K562 (cell line): ENCODE results near the gene HIPK2. TPM values are rescaled to one million over a fixed set of nuclear protein-coding genes. Genes with fewer than 3 reads are reported as not detected.

Source experiments
- ATAC-seq: fragments of 200-7000 bp; cut with Tn5 transposase; 3 replicates; pipeline ENCODE4 v1.9.1; 2020; ENCODE audit warnings: moderate library complexity
- BruUV-seq: library from RNA; stranded (reverse); fragments of 400-500 nt; replicated peaks from 2 replicates; lab custom pipeline; 2021; lab: Mats Ljungman, UMichigan
- CTCF ChIA-PET: fragments of 300-600 bp; formaldehyde crosslinking; extraction: SDS; loops from one replicate; lab custom pipeline; 2021; ENCODE audit warnings: low intra/inter-chr PET ratio; lab: Yijun Ruan, JAX
- POLR2A ChIA-PET: fragments of 300-600, 350-650 bp; sonication (Branson Sonifier 250); formaldehyde crosslinking; extraction: SDS; loops from one replicate; lab custom pipeline; 2021; ENCODE audit warnings: antibody characterized with exemption, inconsistent platforms; lab: Yijun Ruan, JAX
- DNase-seq, 4 experiments: peaks; one replicate each; pipeline versions ENCODE4 v3.0.0 to v3.0.0-alpha.2; 2011 to 2018; ENCODE audit warnings: low spot score in 3 of 4, mixed read lengths in 3 of 4; ENCODE audit errors: extremely low read depth in 1 of 4
- FAIRE-seq: peaks from 2 replicates; lab custom pipeline; 2011; peaks lifted over from hg19 to GRCh38; lab: Jason Lieb, UNC
- H2AFZ ChIP-seq: 2 replicates; pipeline ENCODE4 v1.6.0; 2011; ENCODE audit warnings: low read depth, low read length, control low read depth, inconsistent platforms
- H3K27ac ChIP-seq: fragments of 200-600 bp; 3 replicates; pipeline ENCODE4 v1.8.0; 2011; ENCODE audit warnings: low read depth, mild to moderate bottlenecking, control low read depth, inconsistent platforms, low read length, moderate library complexity, mixed read lengths; ENCODE audit errors: extremely low read depth
- H3K27me3 ChIP-seq, 2 experiments: fragments of 300-600 bp in 1 of 2; 2 replicates in 1 of 2; 3 replicates in 1 of 2; pipeline versions ENCODE4 v1.6.0 to v1.8.0; 2011; ENCODE audit warnings: inconsistent platforms in 2 of 2, low read length in 2 of 2, mild to moderate bottlenecking in 1 of 2, mixed read lengths in 1 of 2, moderate library complexity in 1 of 2; ENCODE audit not compliant: control insufficient read depth in 2 of 2, insufficient read depth in 2 of 2
- H3K36me3 ChIP-seq: fragments of 300-600 bp; 3 replicates; pipeline ENCODE4 v1.8.0; 2011; ENCODE audit warnings: mild to moderate bottlenecking, low read length, inconsistent platforms; ENCODE audit not compliant: control insufficient read depth, insufficient read depth
- H3K4me1 ChIP-seq, 2 experiments: fragments of 200-600 bp in 1 of 2; replicated peaks in 1 of 2; 2 replicates in 1 of 2; 3 replicates in 1 of 2; pipeline versions ENCODE4 v1.5.1 to v1.8.0; 2011; ENCODE audit warnings: inconsistent platforms in 2 of 2, low read length in 2 of 2, mild to moderate bottlenecking in 1 of 2, mixed read lengths in 1 of 2, moderate library complexity in 1 of 2; ENCODE audit not compliant: control insufficient read depth in 2 of 2, insufficient read depth in 2 of 2
- H3K4me2 ChIP-seq: 2 replicates; pipeline ENCODE4 v1.6.1; 2011; ENCODE audit warnings: low read length, control low read depth, inconsistent platforms, mixed read lengths; ENCODE audit not compliant: insufficient read depth
- H3K4me3 ChIP-seq: fragments of 200-600 bp; sonication (generic), shearing (Covaris generic); 2 replicates; pipeline ENCODE4 v1.5.1; 2016; ENCODE audit warnings: control low read depth, inconsistent platforms
- H3K79me2 ChIP-seq: fragments of 200-600 bp; 3 replicates; pipeline ENCODE4 v1.8.0; 2011; ENCODE audit warnings: low read length, inconsistent platforms; ENCODE audit not compliant: control insufficient read depth, insufficient read depth
- H3K9ac ChIP-seq, 2 experiments: 2 replicates each; pipeline versions ENCODE4 v1.6.0 to v1.6.1; 2011; ENCODE audit warnings: low read depth in 2 of 2, low read length in 2 of 2, control low read depth in 1 of 2, inconsistent platforms in 1 of 2, mild to moderate bottlenecking in 1 of 2, mixed read lengths in 1 of 2; ENCODE audit not compliant: insufficient read depth in 1 of 2
- H3K9me1 ChIP-seq: one replicate; pipeline ENCODE4 v1.6.0; 2011; ENCODE audit warnings: inconsistent platforms, mild to moderate bottlenecking, low read length, moderate library complexity; ENCODE audit not compliant: control insufficient read depth, insufficient read depth
- H3K9me3 ChIP-seq: replicated peaks from 2 replicates; pipeline ENCODE4 v1.5.1; 2011; ENCODE audit warnings: low read depth, low read length, inconsistent platforms; ENCODE audit not compliant: control insufficient read depth, insufficient read depth
- H4K20me1 ChIP-seq: replicated peaks from 2 replicates; pipeline ENCODE4 v1.6.1; 2011; ENCODE audit warnings: low read length, inconsistent platforms, mixed read lengths; ENCODE audit not compliant: control insufficient read depth, insufficient read depth
- CBFA2T2 ChIP-seq: fragments of 450-650 bp; conservative IDR thresholded peaks from 2 replicates; pipeline ENCODE4 v1.6.1; 2017; ENCODE audit warnings: mild to moderate bottlenecking
- FOXP1 ChIP-seq: sonication (generic); formaldehyde crosslinking; IDR thresholded peaks from 2 replicates; pipeline ENCODE4 v1.8.0; 2022; ENCODE audit warnings: mild to moderate bottlenecking, missing genetic modification reagents
- LCOR ChIP-seq: sonication (generic); formaldehyde crosslinking; IDR thresholded peaks from 2 replicates; pipeline ENCODE4 v1.8.0; 2022; ENCODE audit warnings: mild to moderate bottlenecking, missing genetic modification reagents
- NFIC ChIP-seq: fragments of 450-650 bp; IDR thresholded peaks from 2 replicates; pipeline ENCODE4 v1.6.1; 2017; ENCODE audit warnings: mild to moderate bottlenecking, inconsistent platforms
- RB1 ChIP-seq: fragments of 450-650 bp; IDR thresholded peaks from 2 replicates; pipeline ENCODE4 v1.6.1; 2017; ENCODE audit warnings: low read depth, mild to moderate bottlenecking
- RBM34 ChIP-seq: fragments of 200-400 bp; formaldehyde crosslinking; IDR thresholded peaks from 2 replicates; pipeline ENCODE4 v1.6.1; 2018; ENCODE audit warnings: low read length, borderline replicate concordance; ENCODE audit not compliant: insufficient read depth
- WGBS: fragments of 100-300 bp; shearing (Covaris generic); methylation state at CpG from one replicate; pipeline ENCODE4 v1.1.6; 2016; ENCODE audit warnings: low coverage, mixed read lengths; ENCODE audit not compliant: insufficient coverage; ENCODE audit errors: missing lambda C conversion rate; 5-methylcytosine and 5-hydroxymethylcytosine counted together
- in situ Hi-C: fragments of 300-500 bp; cut with MboI; formaldehyde crosslinking; loops from 4 replicates; pipeline ENCODE4 v1.15.0; 2018; ENCODE audit warnings: inconsistent platforms, mixed read lengths
- intact Hi-C: fragments of 100-400 bp; cut with micrococcal nuclease; formaldehyde crosslinking; loops from 2 replicates; pipeline ENCODE4 v1.14.2; 2022
- polyA plus RNA-seq, 8 experiments: library from polyadenylated mRNA; depleted of rRNA in 4 of 8; stranded (reverse) in 5 of 8; unstranded in 3 of 8; fragments of >200 nt; fragmentation: Nextera tagmentation in 2 of 8; fragmentation: Illumina TruSeq in 1 of 8; extraction: Ambion mirVana in 2 of 8; extraction: Trizol in 1 of 8; gene quantifications; 2 replicates each; pipeline versions ENCODE4 v1.2.1 to v1.2.3, GENCODE V29; 2011 to 2014; ENCODE audit warnings: inconsistent platforms in 1 of 8, missing spikeins in 1 of 8
- total RNA-seq, 7 experiments: library from RNA; depleted of rRNA in 6 of 7; stranded (reverse); fragments of >200 nt in 6 of 7; fragmentation: Illumina TruSeq in 2 of 7; extraction: Trizol in 2 of 7; gene quantifications; 2 replicates each; pipeline versions ENCODE4 v1.2.1 to v1.2.3, GENCODE V29; 2011 to 2021; ENCODE audit warnings: low replicate concordance in 1 of 7
- TF ChIP-seq, protein P1 (sequence below): IDR thresholded peaks from 2 replicates; pipeline ENCODE4 v1.6.1; 2011; ENCODE audit not compliant: insufficient read length; ENCODE audit errors: extremely low read depth
- TF ChIP-seq, protein P2 (sequence below): fragments of 450-650 bp; IDR thresholded peaks from 2 replicates; pipeline ENCODE4 v1.6.1; 2016; ENCODE audit warnings: low read depth
- TF ChIP-seq, protein P3 (sequence below), 2 experiments: IDR thresholded peaks; 2 replicates each; pipeline ENCODE4 v1.6.1; 2011; ENCODE audit warnings: borderline replicate concordance in 1 of 2, control low read depth in 1 of 2, low read depth in 1 of 2, low read length in 1 of 2, mild to moderate bottlenecking in 1 of 2, mixed read lengths in 1 of 2, moderate library complexity in 1 of 2; ENCODE audit not compliant: insufficient read depth in 1 of 2, insufficient read length in 1 of 2, poor library complexity in 1 of 2, severe bottlenecking in 1 of 2; ENCODE audit errors: extremely low read depth in 1 of 2

Gene HIPK2
- total and polyA plus RNA-seq, 9 of the 15 experiments (the other 6 are each of a cell fraction or from before 2014, with no cell fraction given), result 0.69 to 19.8 (median 5.1) TPM

DNA sequence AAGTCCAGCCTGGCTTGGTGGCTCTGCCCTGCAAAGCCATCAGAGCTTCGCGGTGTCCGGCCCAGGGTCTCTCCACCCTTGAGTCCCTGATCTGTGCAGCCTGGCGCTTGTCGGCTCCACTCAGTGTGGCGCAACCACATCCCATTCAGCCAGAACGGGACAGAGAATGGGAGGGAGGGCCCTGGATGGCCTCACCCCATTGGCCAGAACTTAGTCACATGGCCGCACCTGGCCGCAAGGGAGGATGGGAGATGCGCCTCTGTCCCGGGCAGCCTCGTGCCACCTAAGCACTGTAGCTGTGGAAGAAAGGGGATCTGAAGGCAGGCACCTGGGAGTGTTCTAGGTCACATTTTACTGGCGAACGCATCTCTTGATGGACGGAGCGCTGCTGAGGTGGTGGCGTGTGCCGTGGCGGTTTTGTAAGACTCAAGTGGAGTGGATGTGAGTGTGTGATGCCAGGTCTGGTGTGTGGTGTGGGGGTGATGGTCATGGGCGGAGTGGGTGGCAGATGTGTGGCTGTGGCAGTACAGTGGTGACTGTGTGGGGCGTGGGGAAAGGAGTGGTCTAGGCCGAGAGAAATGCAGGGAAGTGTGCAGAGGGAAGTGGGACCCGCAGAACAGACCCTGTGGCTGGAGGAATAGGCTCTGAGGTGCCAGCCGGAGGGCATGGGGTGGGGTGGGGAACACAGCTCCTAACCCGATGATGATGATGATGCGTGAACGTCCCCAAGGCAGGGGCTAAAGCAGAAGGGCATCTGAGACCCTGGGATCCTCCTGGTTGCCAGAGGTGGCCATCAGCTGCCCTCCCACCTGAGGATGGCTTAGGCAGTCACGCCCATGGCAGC lies 235.3 kb downstream of the HIPK2 start:
- Histone ChIP-seq H3K36me3 (no peaks in the 10 kb centered on the region), H2AFZ (peak overlapping the region; percentile 89), H3K27ac (no peak overlapping the region; the same call in 2 of the 3 replicates), H4K20me1 (0 out of 2 replicates have a peak, but pooled peaks cover 7% of the 10 kb centered on the region), H3K4me3 (peak overlapping the region; percentile 14), H3K4me1 (peaks cover 21 to 26% of the 10 kb centered on the region in 2 experiments; a peak in 4 of 5 replicates), H3K79me2 (peaks cover 6% of the 10 kb centered on the region; the same call in 1 of the 3 replicates), H3K9me3 (no peaks in the 10 kb centered on the region), H3K4me2 (peak overlapping the region; percentile 72), H3K9me1 (no peaks in the 10 kb centered on the region), H3K9ac (0 out of 4 replicates have a peak overlapping the region, but pooled peaks of 1 of the 2 experiments have one; percentile 6), H3K27me3 (peaks cover 25 to 70% of the 10 kb centered on the region in 2 experiments)
- CTCF ChIA-PET, result no interaction called here
- POLR2A ChIA-PET, result interaction anchor here (0.5 to 1.2 kb wide), 3 partner anchors 17 to 127 kb away, joined by 3 read pairs; no protein-coding TSS in a partner anchor
- FAIRE-seq, result peak; percentile 75
- peak; percentile 74 for ATAC-seq
- in situ Hi-C loops, result no loop called here
- BruUV-seq, result TSS peak; percentile 76
- intact Hi-C loops, result no loop called here
- 35% methylated on average over 28 of the region's 28 CpGs for WGBS
- DNase-seq, result peak; percentile 59 to 92 (median 85)
- TF ChIP-seq RBM34 (no peak), NFIC (0 out of 2 replicates have a peak, but pooled peaks have one; percentile 15), CBFA2T2 (peak; percentile 30; the same call in 1 of the 2 replicates), FOXP1 (CRISPR knock-in tag) (0 out of 2 replicates have a peak, but pooled peaks have one; percentile 78), RB1 (no peak), LCOR (CRISPR knock-in tag) (0 out of 2 replicates have a peak, but pooled peaks have one; percentile 61)
- TF ChIP-seq, protein P1, sequence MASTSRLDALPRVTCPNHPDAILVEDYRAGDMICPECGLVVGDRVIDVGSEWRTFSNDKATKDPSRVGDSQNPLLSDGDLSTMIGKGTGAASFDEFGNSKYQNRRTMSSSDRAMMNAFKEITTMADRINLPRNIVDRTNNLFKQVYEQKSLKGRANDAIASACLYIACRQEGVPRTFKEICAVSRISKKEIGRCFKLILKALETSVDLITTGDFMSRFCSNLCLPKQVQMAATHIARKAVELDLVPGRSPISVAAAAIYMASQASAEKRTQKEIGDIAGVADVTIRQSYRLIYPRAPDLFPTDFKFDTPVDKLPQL, result no peak
- TF ChIP-seq, protein P2, sequence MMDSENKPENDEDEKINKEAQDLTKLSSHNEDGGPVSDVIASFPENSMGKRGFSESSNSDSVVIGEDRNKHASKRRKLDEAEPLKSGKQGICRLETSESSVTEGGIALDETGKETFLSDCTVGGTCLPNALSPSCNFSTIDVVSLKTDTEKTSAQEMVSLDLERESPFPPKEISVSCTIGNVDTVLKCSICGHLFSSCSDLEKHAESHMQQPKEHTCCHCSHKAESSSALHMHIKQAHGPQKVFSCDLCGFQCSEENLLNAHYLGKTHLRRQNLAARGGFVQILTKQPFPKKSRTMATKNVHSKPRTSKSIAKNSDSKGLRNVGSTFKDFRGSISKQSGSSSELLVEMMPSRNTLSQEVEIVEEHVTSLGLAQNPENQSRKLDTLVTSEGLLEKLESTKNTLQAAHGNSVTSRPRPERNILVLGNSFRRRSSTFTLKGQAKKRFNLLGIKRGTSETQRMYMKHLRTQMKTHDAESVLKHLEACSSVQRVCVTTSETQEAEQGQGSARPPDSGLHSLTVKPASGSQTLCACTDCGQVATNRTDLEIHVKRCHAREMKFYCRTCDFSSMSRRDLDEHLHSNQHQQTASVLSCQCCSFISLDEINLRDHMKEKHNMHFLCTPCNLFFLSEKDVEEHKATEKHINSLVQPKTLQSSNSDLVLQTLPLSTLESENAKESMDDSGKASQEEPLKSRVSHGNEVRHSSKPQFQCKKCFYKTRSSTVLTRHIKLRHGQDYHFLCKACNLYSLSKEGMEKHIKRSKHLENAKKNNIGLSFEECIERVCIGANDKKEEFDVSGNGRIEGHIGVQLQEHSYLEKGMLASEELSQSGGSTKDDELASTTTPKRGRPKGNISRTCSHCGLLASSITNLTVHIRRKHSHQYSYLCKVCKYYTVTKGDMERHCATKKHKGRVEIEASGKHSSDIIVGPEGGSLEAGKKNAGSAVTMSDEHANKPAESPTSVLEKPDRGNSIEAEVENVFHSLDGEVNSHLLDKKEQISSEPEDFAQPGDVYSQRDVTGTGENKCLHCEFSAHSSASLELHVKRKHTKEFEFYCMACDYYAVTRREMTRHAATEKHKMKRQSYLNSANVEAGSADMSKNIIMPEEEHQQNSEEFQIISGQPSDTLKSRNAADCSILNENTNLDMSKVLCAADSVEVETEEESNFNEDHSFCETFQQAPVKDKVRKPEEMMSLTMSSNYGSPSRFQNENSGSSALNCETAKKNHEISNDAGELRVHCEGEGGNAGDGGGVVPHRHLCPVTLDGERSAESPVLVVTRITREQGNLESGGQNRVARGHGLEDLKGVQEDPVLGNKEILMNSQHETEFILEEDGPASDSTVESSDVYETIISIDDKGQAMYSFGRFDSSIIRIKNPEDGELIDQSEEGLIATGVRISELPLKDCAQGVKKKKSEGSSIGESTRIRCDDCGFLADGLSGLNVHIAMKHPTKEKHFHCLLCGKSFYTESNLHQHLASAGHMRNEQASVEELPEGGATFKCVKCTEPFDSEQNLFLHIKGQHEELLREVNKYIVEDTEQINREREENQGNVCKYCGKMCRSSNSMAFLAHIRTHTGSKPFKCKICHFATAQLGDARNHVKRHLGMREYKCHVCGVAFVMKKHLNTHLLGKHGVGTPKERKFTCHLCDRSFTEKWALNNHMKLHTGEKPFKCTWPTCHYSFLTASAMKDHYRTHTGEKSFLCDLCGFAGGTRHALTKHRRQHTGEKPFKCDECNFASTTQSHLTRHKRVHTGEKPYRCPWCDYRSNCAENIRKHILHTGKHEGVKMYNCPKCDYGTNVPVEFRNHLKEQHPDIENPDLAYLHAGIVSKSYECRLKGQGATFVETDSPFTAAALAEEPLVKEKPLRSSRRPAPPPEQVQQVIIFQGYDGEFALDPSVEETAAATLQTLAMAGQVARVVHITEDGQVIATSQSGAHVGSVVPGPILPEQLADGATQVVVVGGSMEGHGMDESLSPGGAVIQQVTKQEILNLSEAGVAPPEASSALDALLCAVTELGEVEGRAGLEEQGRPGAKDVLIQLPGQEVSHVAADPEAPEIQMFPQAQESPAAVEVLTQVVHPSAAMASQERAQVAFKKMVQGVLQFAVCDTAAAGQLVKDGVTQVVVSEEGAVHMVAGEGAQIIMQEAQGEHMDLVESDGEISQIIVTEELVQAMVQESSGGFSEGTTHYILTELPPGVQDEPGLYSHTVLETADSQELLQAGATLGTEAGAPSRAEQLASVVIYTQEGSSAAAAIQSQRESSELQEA, result no peak
- TF ChIP-seq, protein P3, sequence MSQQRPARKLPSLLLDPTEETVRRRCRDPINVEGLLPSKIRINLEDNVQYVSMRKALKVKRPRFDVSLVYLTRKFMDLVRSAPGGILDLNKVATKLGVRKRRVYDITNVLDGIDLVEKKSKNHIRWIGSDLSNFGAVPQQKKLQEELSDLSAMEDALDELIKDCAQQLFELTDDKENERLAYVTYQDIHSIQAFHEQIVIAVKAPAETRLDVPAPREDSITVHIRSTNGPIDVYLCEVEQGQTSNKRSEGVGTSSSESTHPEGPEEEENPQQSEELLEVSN (IDR thresholded peaks at IDR 0.05; ENCODE audit: borderline replicate concordance in 1 of 2, extremely low read depth in 1 of 2, insufficient read depth in 1 of 2, insufficient read length in 1 of 2, low read depth in 1 of 2, low read length in 1 of 2, poor library complexity in 1 of 2, severe bottlenecking in 1 of 2), result peak; percentile 53 to 71
